Tibial artery (tissue), 4 donors: ENCODE data around the gene EXOC5.
"Not testable (repeated sequence)": the region's sequence is repeated elsewhere in the genome, so short reads cannot be mapped to it uniquely, and the experiment has no call there.

Experiments used
- DNase-seq, 2 donors: peaks; one replicate each; pipeline ENCODE4 v3.0.0-alpha.2; 2019
- H3K27ac ChIP-seq, 2 donors: fragments of 200-600 bp; sonication (generic) in 1 of 2; 1 replicate in 1 of 2; 2 replicates in 1 of 2; pipeline ENCODE4 v1.5.1; 2018 to 2019; ENCODE audit warnings: mild to moderate bottlenecking in 1 of 2
- H3K27me3 ChIP-seq, 2 donors: fragments of 200-600 bp; sonication (generic) in 1 of 2; one replicate each; pipeline versions ENCODE4 v1.5.1 to v1.6.0; 2016 to 2019
- H3K36me3 ChIP-seq, 3 donors: fragments of 200-600 bp; sonication (generic) in 2 of 3; one replicate each; pipeline ENCODE4 v1.5.1; 2016 to 2019; ENCODE audit warnings: mild to moderate bottlenecking in 2 of 3
- H3K4me1 ChIP-seq, 4 donors: fragments of 200-600 bp; sonication (generic) in 2 of 4; 1 replicate in 3 of 4; 2 replicates in 1 of 4; pipeline ENCODE4 v1.5.1; 2016 to 2019
- H3K4me3 ChIP-seq, 2 donors: fragments of 200-600 bp; sonication (generic) in 1 of 2; 1 replicate in 1 of 2; 2 replicates in 1 of 2; pipeline ENCODE4 v1.5.1; 2018 to 2019; ENCODE audit warnings: mild to moderate bottlenecking in 2 of 2
- H3K9me3 ChIP-seq, 3 donors: fragments of 200-600 bp; sonication (generic) in 1 of 3; one replicate each; pipeline ENCODE4 v1.5.1; 2016 to 2019
- intact Hi-C: fragments of 100-400 bp; cut with DNase I; formaldehyde crosslinking; loops from one replicate; pipeline ENCODE4 v1.15.0; 2023; ENCODE audit warnings: low total_unique reads
- TF ChIP-seq, protein P1 (sequence below), 2 experiments: fragments of 200-600 bp in 1 of 2; fragments of 450-650 bp in 1 of 2; IDR thresholded peaks; one replicate each; pipeline ENCODE4 v1.5.1; 2017 to 2019; ENCODE audit warnings: antibody characterized with exemption in 2 of 2, mild to moderate bottlenecking in 1 of 2, moderate library complexity in 1 of 2

The EXOC5 gene

GRCh38 chr14:57205938-57206337 lies 62.8 kb downstream of the EXOC5 start:
- no peak overlapping the region for H3K4me3 ChIP-seq
- DNase-seq, result no peak

DNA sequence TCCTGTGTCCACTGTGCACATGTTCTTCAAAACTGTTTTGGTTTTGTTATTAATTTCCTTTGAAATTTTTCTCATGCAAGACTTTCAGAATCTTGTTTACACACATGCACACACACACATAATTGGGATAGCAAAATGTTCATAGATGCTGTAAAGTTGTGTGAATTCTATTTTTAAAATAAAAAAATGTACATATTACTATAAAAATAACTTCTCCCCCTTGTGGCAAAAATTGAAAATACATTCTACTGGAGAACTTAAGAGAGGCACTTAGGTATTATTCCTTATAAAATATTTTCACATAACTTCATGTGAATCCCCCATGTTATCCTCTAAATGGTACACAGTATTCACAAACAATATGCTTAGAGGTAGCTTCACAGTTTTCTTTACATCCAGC lies 66.0 kb downstream of the EXOC5 start:
- TF ChIP-seq, protein P1, sequence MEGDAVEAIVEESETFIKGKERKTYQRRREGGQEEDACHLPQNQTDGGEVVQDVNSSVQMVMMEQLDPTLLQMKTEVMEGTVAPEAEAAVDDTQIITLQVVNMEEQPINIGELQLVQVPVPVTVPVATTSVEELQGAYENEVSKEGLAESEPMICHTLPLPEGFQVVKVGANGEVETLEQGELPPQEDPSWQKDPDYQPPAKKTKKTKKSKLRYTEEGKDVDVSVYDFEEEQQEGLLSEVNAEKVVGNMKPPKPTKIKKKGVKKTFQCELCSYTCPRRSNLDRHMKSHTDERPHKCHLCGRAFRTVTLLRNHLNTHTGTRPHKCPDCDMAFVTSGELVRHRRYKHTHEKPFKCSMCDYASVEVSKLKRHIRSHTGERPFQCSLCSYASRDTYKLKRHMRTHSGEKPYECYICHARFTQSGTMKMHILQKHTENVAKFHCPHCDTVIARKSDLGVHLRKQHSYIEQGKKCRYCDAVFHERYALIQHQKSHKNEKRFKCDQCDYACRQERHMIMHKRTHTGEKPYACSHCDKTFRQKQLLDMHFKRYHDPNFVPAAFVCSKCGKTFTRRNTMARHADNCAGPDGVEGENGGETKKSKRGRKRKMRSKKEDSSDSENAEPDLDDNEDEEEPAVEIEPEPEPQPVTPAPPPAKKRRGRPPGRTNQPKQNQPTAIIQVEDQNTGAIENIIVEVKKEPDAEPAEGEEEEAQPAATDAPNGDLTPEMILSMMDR (IDR thresholded peaks at IDR 0.05), result peak in 1 of 2 experiments; percentile 26
- H3K27ac ChIP-seq, intact Hi-C loops, H3K9me3 ChIP-seq, H3K27me3 ChIP-seq, H3K4me3 ChIP-seq, DNase-seq, H3K36me3 ChIP-seq, H3K4me1 ChIP-seq: not testable (repeated sequence)

More at GRCh38 chr14:57205938-57206337, 62.8 kb downstream of the EXOC5 start:
- Histone ChIP-seq H3K36me3 (peaks cover 8 to 30% (median 16%) of the 10 kb centered on the region in 3 donors), H3K4me1 (no peaks in the 10 kb centered on the region), H3K9me3 (no peaks in the 10 kb centered on the region), H3K27me3 (no peaks in the 10 kb centered on the region), H3K27ac (no peak overlapping the region)
- intact Hi-C loops, result no loop called here
- TF ChIP-seq, protein P1 (IDR thresholded peaks at IDR 0.05), result no peak

- Histone ChIP-seq H3K27me3 (no peaks in the 10 kb centered on the region), H3K9me3 (no peaks in the 10 kb centered on the region), H3K4me3 (no peak overlapping the region), H3K36me3 (no peaks in the 10 kb centered on the region), H3K4me1 (no peaks in the 10 kb centered on the region), H3K27ac (no peak overlapping the region)
- TF ChIP-seq, protein P1 (IDR thresholded peaks at IDR 0.05), result no peak
- DNase-seq, result no peak
- intact Hi-C loops, result no loop called here
Measured at GRCh38 chr14:57199921-57200320, 68.8 kb downstream of the EXOC5 start.

DNA sequence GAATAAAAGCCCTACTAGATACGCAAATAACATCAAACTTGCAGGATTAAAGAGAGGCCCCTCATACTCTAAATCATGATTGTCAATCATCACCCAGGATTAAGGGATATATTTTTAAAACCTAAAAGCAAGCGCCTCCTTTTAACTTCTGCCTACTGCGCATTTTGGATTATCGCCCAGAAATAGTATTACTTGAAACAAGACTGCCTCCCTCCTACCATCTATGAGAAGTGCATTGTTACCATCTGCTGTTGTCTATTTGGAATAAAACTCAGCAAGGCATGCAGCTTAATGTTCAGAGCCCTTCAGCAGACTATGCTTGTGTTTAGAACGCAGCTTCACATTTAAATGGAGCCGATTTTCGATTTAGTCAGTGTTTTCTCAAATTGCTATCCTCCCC lies 79.6 kb downstream of the EXOC5 start:
- TF ChIP-seq, protein P1 (IDR thresholded peaks at IDR 0.05), result no peak
- no peaks in the 10 kb centered on the region for H3K9me3 ChIP-seq
- H3K4me3 ChIP-seq, result no peak overlapping the region
- DNase-seq, result no peak
- intact Hi-C loops, result no loop called here
- no peaks in the 10 kb centered on the region for H3K36me3 ChIP-seq
- H3K27ac ChIP-seq, result no peak overlapping the region
- no peaks in the 10 kb centered on the region for H3K4me1 ChIP-seq
- no peaks in the 10 kb centered on the region for H3K27me3 ChIP-seq

GRCh38 chr14:57182760-57183503 lies 85.8 kb downstream of the EXOC5 start:
- no peaks in the 10 kb centered on the region for H3K9me3 ChIP-seq
- intact Hi-C loops, result no loop called here

More at GRCh38 chr14:57182760-57183503, 85.8 kb downstream of the EXOC5 start:
- TF ChIP-seq, protein P1 (IDR thresholded peaks at IDR 0.05), result no peak
- Histone ChIP-seq H3K27me3 (no peaks in the 10 kb centered on the region), H3K27ac (no peak overlapping the region), H3K4me1 (no peaks in the 10 kb centered on the region), H3K4me3 (no peak overlapping the region), H3K36me3 (no peaks in the 10 kb centered on the region)
- DNase-seq, result no peak
